Mucosa of rectum (tissue), 2 donors: ENCODE results near the gene TMEM184B.
"Not testable (repeated sequence)": the region's sequence is repeated elsewhere in the genome, so short reads cannot be mapped to it uniquely, and the experiment has no call there.

Source experiments
- H3K27ac ChIP-seq, 2 donors: one replicate each; pipeline ENCODE4 v1.7.0; 2013; ENCODE audit warnings: inconsistent platforms in 2 of 2, low read depth in 2 of 2, low read length in 2 of 2
- H3K27me3 ChIP-seq, 2 donors: one replicate each; pipeline ENCODE4 v1.7.0; 2013; ENCODE audit warnings: low read length in 2 of 2; ENCODE audit not compliant: control insufficient read depth in 2 of 2, insufficient read depth in 2 of 2
- H3K36me3 ChIP-seq, 2 donors: one replicate each; pipeline ENCODE4 v1.7.0; 2013; ENCODE audit warnings: low read length in 2 of 2; ENCODE audit not compliant: control insufficient read depth in 2 of 2, insufficient read depth in 2 of 2
- H3K4me1 ChIP-seq, 2 donors: one replicate each; pipeline ENCODE4 v1.7.0; 2013; ENCODE audit warnings: low read length in 2 of 2, mild to moderate bottlenecking in 1 of 2; ENCODE audit not compliant: control insufficient read depth in 2 of 2, insufficient read depth in 2 of 2
- H3K4me3 ChIP-seq, 2 donors: one replicate each; pipeline ENCODE4 v1.7.0; 2013; ENCODE audit warnings: low read length in 2 of 2
- H3K9ac ChIP-seq, 2 donors: one replicate each; pipeline ENCODE4 v1.7.0; 2013; ENCODE audit warnings: low read length in 2 of 2, low read depth in 1 of 2, mild to moderate bottlenecking in 1 of 2
- H3K9me3 ChIP-seq, 2 donors: one replicate each; pipeline ENCODE4 v1.7.0; 2013; ENCODE audit warnings: low read length in 2 of 2; ENCODE audit not compliant: control insufficient read depth in 2 of 2
- donor health status: healthy.
- donor health status: Normal muscosa, but diverticular disease.

TMEM184B gene

DNA sequence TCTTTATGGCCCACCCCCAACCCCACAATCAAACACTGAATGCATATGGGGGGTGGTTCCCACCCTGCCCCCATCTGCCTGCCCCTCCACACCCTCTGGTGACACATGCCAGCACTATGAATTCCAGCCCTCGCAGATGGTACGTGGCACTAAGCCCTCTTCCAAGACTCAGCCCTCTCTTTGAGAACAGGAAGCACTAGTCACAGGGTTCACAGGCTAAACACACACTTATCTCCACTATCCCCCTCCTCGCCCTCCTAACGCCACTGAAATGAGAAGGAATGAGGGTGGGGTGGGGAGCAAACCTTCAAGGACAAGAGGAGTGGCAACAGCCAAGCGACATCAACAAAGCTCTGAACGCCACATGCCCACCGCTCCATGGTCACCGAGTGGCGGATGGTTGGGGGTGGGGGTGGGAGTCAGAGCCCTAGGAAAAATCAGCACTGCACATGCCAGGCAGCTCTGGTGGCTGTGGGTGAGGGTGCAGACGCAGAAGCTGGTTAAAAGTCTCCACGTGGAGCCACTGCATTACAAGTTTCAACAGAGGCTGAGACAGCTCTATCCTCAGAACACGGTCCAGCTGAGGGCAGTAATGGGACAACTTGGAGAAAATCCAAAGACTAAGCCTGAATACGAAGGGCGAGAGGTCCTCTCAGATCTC is 33.6 kb downstream of the TMEM184B start:
- Histone ChIP-seq H3K9me3 (no peaks in the 10 kb centered on the region), H3K4me1 (peaks cover 30 to 41% of the 10 kb centered on the region in 2 donors), H3K9ac (peak overlapping the region in 1 of 2 donors; percentile 14), H3K4me3 (no peak overlapping the region), H3K27me3 (no peaks in the 10 kb centered on the region), H3K36me3 (peaks cover 16 to 18% of the 10 kb centered on the region in 2 donors), H3K27ac (peak overlapping the region; percentile 38 to 46)

DNA sequence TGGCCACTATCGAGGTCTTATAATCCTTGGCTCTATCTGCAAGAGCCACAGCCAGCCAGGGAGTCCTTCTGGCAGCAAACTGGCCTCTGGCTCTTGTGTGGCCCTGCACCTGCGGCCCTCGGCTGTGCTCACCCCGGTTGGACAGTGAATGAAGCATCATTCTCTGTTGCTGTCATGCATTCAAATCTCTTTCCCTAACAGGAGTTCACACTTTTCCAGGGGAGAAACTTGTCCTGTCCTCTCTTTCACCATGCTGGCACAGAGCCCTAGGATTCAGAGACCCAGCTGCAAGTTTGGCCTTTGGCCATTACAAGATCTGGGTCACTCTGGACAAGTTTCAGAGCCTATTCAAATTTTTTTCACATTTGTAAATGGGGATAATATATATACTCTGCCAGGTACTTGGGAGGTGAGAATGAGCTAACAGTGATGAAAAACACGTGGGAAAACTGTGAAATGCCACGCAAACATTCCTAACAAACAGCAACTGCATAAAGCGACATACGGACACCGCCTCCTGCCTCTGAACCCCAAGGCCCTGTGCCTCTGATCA is 34.2 kb downstream of the TMEM184B start:
- H3K9me3 ChIP-seq: no peaks in the 10 kb centered on the region
- H3K4me1 ChIP-seq: peaks cover 26 to 39% of the 10 kb centered on the region in 2 donors
- H3K27me3 ChIP-seq: no peaks in the 10 kb centered on the region

GRCh38 chr22:38236786-38237185 is 36.0 kb downstream of the TMEM184B start:
- Histone ChIP-seq H3K4me3 (no peak overlapping the region), H3K9ac (no peak overlapping the region), H3K9me3 (no peaks in the 10 kb centered on the region), H3K27ac (no peak overlapping the region), H3K4me1 (peaks cover 13 to 25% of the 10 kb centered on the region in 2 donors), H3K36me3 (peaks cover 18 to 24% of the 10 kb centered on the region in 2 donors), H3K27me3 (no peaks in the 10 kb centered on the region)

More for the DNA sequence above, 34.2 kb downstream of the TMEM184B start:
- no peak overlapping the region for H3K9ac ChIP-seq
- H3K4me3 ChIP-seq: no peak overlapping the region
- peak overlapping the region; percentile 38 to 46 for H3K27ac ChIP-seq
- H3K36me3 ChIP-seq: peaks cover 11 to 16% of the 10 kb centered on the region in 2 donors

DNA sequence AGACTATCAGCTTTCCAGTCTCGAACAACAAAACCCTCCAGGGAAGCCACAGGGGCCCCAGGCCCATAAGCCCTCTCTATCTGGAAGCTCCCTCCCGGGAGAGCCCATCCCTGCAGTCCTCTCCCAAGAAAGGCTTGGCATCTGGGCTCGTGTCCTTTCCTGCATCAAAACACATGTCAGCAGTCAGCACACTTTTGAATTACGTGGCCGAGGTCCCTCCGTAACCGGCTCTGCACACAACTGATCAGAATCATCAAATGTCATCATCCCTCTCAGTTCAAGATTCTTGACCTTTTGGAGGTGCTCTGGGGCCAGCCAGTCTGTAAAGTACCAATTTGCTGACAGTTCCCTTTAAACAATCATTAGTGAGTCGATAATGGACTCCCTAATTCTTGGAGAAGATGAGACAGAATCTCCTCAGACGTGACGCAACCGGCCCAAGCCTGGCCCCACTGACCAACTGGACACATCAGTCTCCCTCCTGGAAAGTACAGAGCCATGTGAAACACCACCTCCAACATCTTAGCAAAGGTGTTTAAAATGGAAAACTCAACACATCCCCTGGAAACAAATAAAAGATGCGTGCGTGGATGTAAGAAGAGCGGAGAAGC is 37.5 kb downstream of the TMEM184B start:
- Histone ChIP-seq H3K4me3 (no peak overlapping the region), H3K9me3 (no peaks in the 10 kb centered on the region), H3K27me3 (no peaks in the 10 kb centered on the region), H3K4me1 (peaks cover 15 to 24% of the 10 kb centered on the region in 2 donors), H3K9ac (no peak overlapping the region), H3K36me3 (peaks cover 26 to 37% of the 10 kb centered on the region in 2 donors), H3K27ac (no peak overlapping the region)

DNA sequence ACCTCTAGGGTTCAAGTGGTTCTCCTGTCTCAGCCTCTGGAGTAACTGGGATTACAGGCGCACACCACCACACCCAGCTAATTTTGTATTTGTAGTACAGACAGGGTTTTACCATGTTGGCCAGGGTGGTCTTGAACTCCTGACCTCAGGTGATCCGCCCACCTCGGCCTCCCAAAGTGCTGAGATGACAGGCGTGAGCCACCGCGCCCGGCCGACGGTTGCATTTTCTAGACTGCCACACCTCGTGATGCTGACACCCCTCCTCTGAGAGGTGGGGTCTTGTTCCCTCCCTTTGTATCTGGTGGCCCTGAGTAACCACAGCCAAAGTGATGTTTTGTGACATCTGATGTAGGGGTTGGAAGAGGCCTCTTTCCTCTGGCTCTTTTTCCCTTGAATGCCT is 39.0 kb downstream of the TMEM184B start:
- H3K9me3 ChIP-seq, H3K27me3 ChIP-seq, H3K27ac ChIP-seq, H3K4me3 ChIP-seq, H3K9ac ChIP-seq: not testable (repeated sequence)
- H3K36me3 ChIP-seq: peaks cover 26 to 37% of the 10 kb centered on the region in 2 donors
- H3K4me1 ChIP-seq: peaks cover 20 to 23% of the 10 kb centered on the region in 2 donors

- Histone ChIP-seq H3K4me3 (no peak overlapping the region), H3K27ac (no peak overlapping the region), H3K9me3 (no peaks in the 10 kb centered on the region), H3K27me3 (no peaks in the 10 kb centered on the region), H3K4me1 (peaks cover 21 to 23% of the 10 kb centered on the region in 2 donors), H3K36me3 (peaks cover 26 to 37% of the 10 kb centered on the region in 2 donors), H3K9ac (no peak overlapping the region)
Measured at GRCh38 chr22:38233427-38233826, 39.4 kb downstream of the TMEM184B start.

DNA sequence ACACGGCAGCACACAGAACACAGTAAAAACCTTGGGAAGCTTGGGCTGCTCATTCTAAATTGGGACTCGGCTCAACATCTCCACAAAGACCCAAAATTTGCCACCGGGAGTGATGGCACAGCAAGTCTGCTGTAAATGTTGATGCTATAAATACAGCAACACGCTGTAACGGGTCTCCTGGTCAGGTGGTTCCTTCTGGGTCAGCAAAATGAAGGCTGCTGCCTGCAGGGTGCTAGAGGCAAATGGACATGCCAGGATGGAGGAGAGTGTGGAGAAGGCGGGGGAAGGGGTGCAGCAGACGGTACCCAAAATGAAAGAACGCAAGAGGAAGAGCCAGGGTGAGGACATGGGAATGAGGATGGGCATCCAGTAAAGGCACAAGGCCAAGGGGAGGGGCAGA is 40.6 kb downstream of the TMEM184B start:
- H3K9me3 ChIP-seq: no peaks in the 10 kb centered on the region
- peaks cover 27 to 30% of the 10 kb centered on the region in 2 donors for H3K4me1 ChIP-seq
- no peaks in the 10 kb centered on the region for H3K27me3 ChIP-seq
- no peak overlapping the region for H3K9ac ChIP-seq
- no peak overlapping the region for H3K27ac ChIP-seq
- H3K36me3 ChIP-seq: peaks cover 26 to 41% of the 10 kb centered on the region in 2 donors
- no peak overlapping the region for H3K4me3 ChIP-seq

DNA sequence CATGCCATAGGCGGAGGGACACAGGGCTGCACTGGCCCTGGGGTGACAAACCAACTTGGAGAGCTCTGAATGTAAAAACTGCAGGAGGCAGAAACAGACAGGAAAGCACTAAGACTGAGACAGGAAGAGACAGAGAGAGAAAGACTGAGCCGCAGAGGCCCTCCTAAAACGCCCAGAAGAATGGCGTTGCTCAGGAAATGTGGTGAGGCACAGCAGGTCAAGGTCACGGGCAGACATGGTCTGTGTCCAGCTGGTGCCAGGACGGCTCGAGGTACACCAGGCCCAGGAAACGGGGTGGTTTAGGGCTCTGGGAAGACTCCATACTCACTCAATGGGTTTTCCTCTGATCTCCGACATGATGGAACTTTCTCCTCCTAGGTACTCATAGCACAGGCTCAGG is 41.9 kb downstream of the TMEM184B start:
- no peaks in the 10 kb centered on the region for H3K9me3 ChIP-seq
- H3K9ac ChIP-seq: peak overlapping the region in 1 of 2 donors; percentile 54
- H3K4me1 ChIP-seq: peaks cover 24 to 26% of the 10 kb centered on the region in 2 donors
- peaks cover 23 to 43% of the 10 kb centered on the region in 2 donors for H3K36me3 ChIP-seq
- no peak overlapping the region for H3K4me3 ChIP-seq
- H3K27ac ChIP-seq: peak overlapping the region in 1 of 2 donors; percentile 68
- H3K27me3 ChIP-seq: no peaks in the 10 kb centered on the region

- H3K9ac ChIP-seq: peak overlapping the region in 1 of 2 donors; percentile 54
- no peaks in the 10 kb centered on the region for H3K9me3 ChIP-seq
- H3K27me3 ChIP-seq: no peaks in the 10 kb centered on the region
- peak overlapping the region; percentile 68 to 79 for H3K27ac ChIP-seq
- peaks cover 24 to 26% of the 10 kb centered on the region in 2 donors for H3K4me1 ChIP-seq
- no peak overlapping the region for H3K4me3 ChIP-seq
- peaks cover 27 to 45% of the 10 kb centered on the region in 2 donors for H3K36me3 ChIP-seq
Measured at GRCh38 chr22:38230108-38230825, 42.5 kb downstream of the TMEM184B start.
